Adrenal gland (tissue), 12 donors: Measurements from ENCODE around the gene WDR3. TPM values are rescaled to one million over a fixed set of nuclear protein-coding genes. Genes with fewer than 3 reads are reported as not detected.

Experiments
- DNase-seq, 7 donors: peaks; one replicate each; pipeline ENCODE4 v3.0.0-alpha.2; 2019 to 2020
- H3K27ac ChIP-seq, 5 donors: fragments of 200-600 bp; sonication (generic) in 4 of 5; 1 replicate in 3 of 5; 2 replicates in 2 of 5; pipeline versions ENCODE4 v1.5.1 to v1.8.0; 2016 to 2020; ENCODE audit warnings: mild to moderate bottlenecking in 1 of 5
- H3K27me3 ChIP-seq: fragments of 200-600 bp; 2 replicates; pipeline ENCODE4 v1.8.0; 2021
- H3K36me3 ChIP-seq, 2 donors: fragments of 200-600 bp; replicated peaks in 1 of 2; 1 replicate in 1 of 2; 2 replicates in 1 of 2; pipeline versions ENCODE4 v1.5.1 to v1.8.0; 2018 to 2022
- H3K4me1 ChIP-seq, 2 donors: fragments of 200-600 bp; replicated peaks in 1 of 2; 1 replicate in 1 of 2; 2 replicates in 1 of 2; pipeline versions ENCODE4 v1.5.1 to v1.8.0; 2018 to 2021
- H3K4me3 ChIP-seq, 4 donors: fragments of 200-600 bp; sonication (generic) in 3 of 4; one replicate each; pipeline ENCODE4 v1.5.1; 2016 to 2018
- H3K9me3 ChIP-seq, 3 donors: fragments of 200-600 bp; sonication (generic) in 1 of 3; replicated peaks in 1 of 3; 1 replicate in 2 of 3; 2 replicates in 1 of 3; pipeline versions ENCODE4 v1.5.1 to v1.8.0; 2016 to 2021
- CTCF ChIP-seq, 6 experiments: fragments of 450-650 bp in 4 of 6; fragments of 200-600 bp in 2 of 6; sonication (generic) in 1 of 6; IDR thresholded peaks; 1 replicate in 5 of 6; 2 replicates in 1 of 6; pipeline versions ENCODE4 v1.5.1 to v1.8.0; 2016 to 2021; ENCODE audit warnings: antibody characterized with exemption in 6 of 6, mild to moderate bottlenecking in 2 of 6, moderate library complexity in 1 of 6
- POLR2A ChIP-seq, 2 donors: fragments of 450-650 bp; IDR thresholded peaks; one replicate each; pipeline ENCODE4 v1.6.1; 2017; ENCODE audit warnings: antibody characterized with exemption in 2 of 2, mild to moderate bottlenecking in 2 of 2, moderate library complexity in 1 of 2
- WGBS, 4 donors: extraction: QIAGEN DNeasy Blood & Tissue Kit in 2 of 4; methylation state at CpG; one replicate each; pipeline versions ENCODE4 v1.1.5 to v1.1.7; 2013 to 2017; 5-methylcytosine and 5-hydroxymethylcytosine counted together
- intact Hi-C, 2 donors: fragments of 100-400 bp; cut with DNase I; formaldehyde crosslinking; loops; one replicate each; pipeline versions ENCODE4 v1.14.1 to v1.15.0; 2022 to 2023
- polyA plus RNA-seq, 3 donors: library from polyadenylated mRNA; stranded (reverse); fragments of 200-250 nt in 2 of 3; fragments of 350-450 nt in 1 of 3; fragmentation: Illumina TruSeq in 1 of 3; extraction: RNeasy Lipid Tissue Mini Kit (QIAGEN cat#74804) in 1 of 3; gene quantifications; one replicate each; pipeline ENCODE4 v1.2.3, GENCODE V29; 2013 to 2014
- total RNA-seq, 9 donors: library from RNA; depleted of rRNA in 4 of 9; stranded (reverse); fragments of >200 nt in 4 of 9; fragments of 120-200 nt in 1 of 9; fragmentation: NEBNext Ultra II Directional in 1 of 9; extraction: Animal tissue kit (Norgen Biotek cat#: 25700) in 1 of 9; gene quantifications; one replicate each; pipeline versions ENCODE4 v1.1.0 to v1.2.4, GENCODE V29; 2013 to 2023
- donor health status: healthy with polysubstance abuse.
- donor health status: Bipolar disorder and iron deficiency.
- donor health status: DM: yes; HTN: yes; CAD: no.
- donor health status: DM: no; HTN: no; CAD: no.
- donor health status: DM: no; HTN: no; CAD: no.
- donor health status: DM: yes; HTN: yes; CAD: no.

WDR3 gene
- total and polyA plus RNA-seq, 12 donors, result 2.8 to 57.4 (median 27.8) TPM

GRCh38 chr1:117890452-117890851 lies 39.1 kb upstream of the WDR3 start:
- WGBS, 4 donors, result 95 to 98% (median 97%) methylated on average over 2 of the region's 2 CpGs
- Histone ChIP-seq H3K4me3 (no peak overlapping the region), H3K9me3 (no peaks in the 10 kb centered on the region), H3K4me1 (peaks cover 0 to 7% of the 10 kb centered on the region in 2 donors), H3K36me3 (no peaks in the 10 kb centered on the region), H3K27ac (no peak overlapping the region), H3K27me3 (no peaks in the 10 kb centered on the region)
- TF ChIP-seq CTCF (IDR thresholded peaks at IDR 0.05) (no peak), POLR2A (IDR thresholded peaks at IDR 0.05) (no peak)
- DNase-seq, result no peak
- intact Hi-C loops, result loop anchor here in 1 of 2 donors (10.0 kb wide), 1 partner anchor 356 kb away; no protein-coding TSS in a partner anchor

DNA sequence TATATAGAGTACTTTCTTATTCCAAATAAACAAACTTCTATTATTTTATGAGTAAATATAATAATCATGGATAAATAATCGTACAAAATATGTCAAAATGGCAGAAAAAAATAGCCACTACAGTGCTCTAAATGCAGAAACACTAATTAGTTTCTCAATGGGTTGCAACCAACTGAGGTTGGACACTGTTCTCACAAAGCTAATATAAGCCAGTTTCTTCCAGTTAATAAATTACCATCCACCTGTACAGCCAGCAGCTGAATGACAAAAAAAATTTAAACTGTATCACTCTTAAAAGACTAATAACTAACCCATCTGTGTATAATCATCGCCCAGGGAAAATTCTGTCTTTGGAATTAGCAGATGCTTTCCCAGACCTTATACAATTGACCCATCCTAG lies 37.0 kb upstream of the WDR3 start:
- Histone ChIP-seq H3K4me1 (peaks cover 0 to 7% of the 10 kb centered on the region in 2 donors), H3K27me3 (no peaks in the 10 kb centered on the region), H3K4me3 (no peak overlapping the region), H3K9me3 (no peaks in the 10 kb centered on the region), H3K36me3 (peaks cover 0 to 13% of the 10 kb centered on the region in 2 donors), H3K27ac (no peak overlapping the region)
- no peak for DNase-seq
- intact Hi-C loops, result loop anchor here in 1 of 2 donors (10.0 kb wide), 1 partner anchor 358 kb away; no protein-coding TSS in a partner anchor
- 93 to 97% (median 95%) methylated on average over 2 of the region's 2 CpGs for WGBS, 4 donors
- no peak for TF ChIP-seq CTCF (IDR thresholded peaks at IDR 0.05)
- TF ChIP-seq POLR2A (IDR thresholded peaks at IDR 0.05), result no peak

- Histone ChIP-seq H3K4me1 (peaks cover 0 to 7% of the 10 kb centered on the region in 2 donors), H3K36me3 (peaks cover 0 to 27% of the 10 kb centered on the region in 2 donors), H3K27me3 (no peaks in the 10 kb centered on the region), H3K27ac (no peak overlapping the region), H3K4me3 (no peak overlapping the region), H3K9me3 (no peaks in the 10 kb centered on the region)
- TF ChIP-seq POLR2A (IDR thresholded peaks at IDR 0.05) (no peak), CTCF (IDR thresholded peaks at IDR 0.05) (no peak)
- intact Hi-C loops, result loop anchor here in 1 of 2 donors (10.0 kb wide), 1 partner anchor 359 kb away; no protein-coding TSS in a partner anchor
- WGBS, 4 donors, result 90 to 100% (median 96%) methylated on average over 1 of the region's 1 CpG
- DNase-seq, result no peak
These were observed 35.5 kb upstream of the WDR3 start for GRCh38 chr1:117894078-117894477.

DNA sequence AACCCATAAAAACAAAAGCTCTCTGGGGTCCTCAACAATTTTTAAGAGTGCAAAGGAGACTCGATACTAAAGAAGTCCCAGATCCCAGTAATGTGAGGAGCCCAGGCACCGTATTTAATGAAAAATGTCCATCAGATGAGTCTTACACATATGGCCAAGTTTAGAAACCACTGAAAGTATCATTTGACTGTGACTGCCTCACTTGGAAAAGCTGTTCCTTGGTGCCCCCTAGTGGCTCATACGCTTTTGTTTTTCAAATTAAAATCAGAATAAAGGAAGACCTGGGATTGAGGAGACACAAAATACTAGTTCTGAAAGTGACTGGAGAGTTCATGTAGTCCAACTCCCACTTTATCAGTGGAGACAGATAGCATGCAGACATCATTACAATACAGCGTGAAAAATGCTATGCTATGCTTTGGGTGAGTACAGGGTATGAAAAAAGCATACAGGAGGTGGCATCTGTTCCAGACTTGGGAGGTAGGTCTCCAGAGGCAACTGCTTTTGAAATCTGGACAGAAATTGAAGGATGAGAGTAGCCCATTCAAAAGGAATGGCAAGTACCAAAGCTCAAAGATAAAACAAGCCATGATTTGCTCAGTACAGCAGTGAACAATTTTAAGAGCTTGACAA lies 33.9 kb upstream of the WDR3 start:
- peak; percentile 64 to 87 (median 71) for DNase-seq
- TF ChIP-seq POLR2A (IDR thresholded peaks at IDR 0.05), result no peak
- TF ChIP-seq CTCF (IDR thresholded peaks at IDR 0.05), result peak; percentile 55 to 81 (median 67)
- Histone ChIP-seq H3K27me3 (no peaks in the 10 kb centered on the region), H3K9me3 (no peaks in the 10 kb centered on the region), H3K4me1 (peaks cover 0 to 7% of the 10 kb centered on the region in 2 donors), H3K4me3 (no peak overlapping the region), H3K36me3 (peaks cover 0 to 32% of the 10 kb centered on the region in 2 donors), H3K27ac (no peak overlapping the region)
- WGBS, 4 donors, result 10 to 28% (median 23%) methylated on average over 4 of the region's 4 CpGs
- intact Hi-C loops, result loop anchor here in 1 of 2 donors (10.0 kb wide), 1 partner anchor 361 kb away; no protein-coding TSS in a partner anchor
